Chondrocyte (in vitro differentiated cells): ENCODE results near the gene TRAPPC6A. TPM values are rescaled to one million over a fixed set of nuclear protein-coding genes. Genes with fewer than 3 reads are reported as not detected.

Experiments used
- DNase-seq: peaks from one replicate; pipeline ENCODE4 v3.0.0; 2021; ENCODE audit warnings: mixed read lengths, low spot score
- H3K27ac Mint-ChIP-seq: one replicate; pipeline ENCODE4 v1.8.0; 2021; ENCODE audit warnings: mild to moderate bottlenecking, moderate library complexity, mixed read lengths; ENCODE audit not compliant: unreplicated experiment
- H3K27me3 Mint-ChIP-seq: 2 replicates; pipeline ENCODE4 v1.8.0; 2021; ENCODE audit warnings: low read depth, mixed read lengths
- H3K36me3 Mint-ChIP-seq: 2 replicates; pipeline ENCODE4 v1.8.0; 2021; ENCODE audit warnings: low read depth, mixed read lengths
- H3K4me1 Mint-ChIP-seq: 2 replicates; pipeline ENCODE4 v1.8.0; 2021; ENCODE audit warnings: low read depth, mild to moderate bottlenecking, mixed read lengths
- H3K4me3 Mint-ChIP-seq: one replicate; pipeline ENCODE4 v1.8.0; 2021; ENCODE audit warnings: mild to moderate bottlenecking, moderate library complexity, mixed read lengths; ENCODE audit not compliant: unreplicated experiment
- H3K9me3 Mint-ChIP-seq: 2 replicates; pipeline ENCODE4 v1.8.0; 2021; ENCODE audit warnings: low read depth, mixed read lengths
- CTCF ChIP-seq: fragments of 200-600 bp; sonication (generic); IDR thresholded peaks from 2 replicates; pipeline ENCODE4 v1.5.0; 2021; ENCODE audit warnings: antibody characterized with exemption, mild to moderate bottlenecking, moderate library complexity
- total RNA-seq: library from RNA; stranded (reverse); gene quantifications from 3 replicates; pipeline ENCODE4 v1.2.1, GENCODE V29; 2021

TRAPPC6A gene
- total RNA-seq, 1 donor from 2014 or later = 12.7 TPM

- H3K27ac Mint-ChIP-seq = no peak overlapping the region
- H3K4me1 Mint-ChIP-seq = peaks cover under 1% of the 10 kb centered on the region
- no peak overlapping the region for H3K4me3 Mint-ChIP-seq
- no peak for TF ChIP-seq CTCF
- DNase-seq = peak; percentile 89
- H3K27me3 Mint-ChIP-seq = peaks cover 4% of the 10 kb centered on the region
- no peaks in the 10 kb centered on the region for H3K9me3 Mint-ChIP-seq
- H3K36me3 Mint-ChIP-seq = no peaks in the 10 kb centered on the region
Observed at GRCh38 chr19:45159210-45159970, 18.6 kb downstream of the TRAPPC6A start.

- H3K27ac Mint-ChIP-seq = no peak overlapping the region
- no peaks in the 10 kb centered on the region for H3K9me3 Mint-ChIP-seq
- H3K4me1 Mint-ChIP-seq = peaks cover 8% of the 10 kb centered on the region
- H3K4me3 Mint-ChIP-seq = no peak overlapping the region
- H3K36me3 Mint-ChIP-seq = no peaks in the 10 kb centered on the region
- no peak for TF ChIP-seq CTCF
- peak; percentile 84 for DNase-seq
- H3K27me3 Mint-ChIP-seq = peaks cover 4% of the 10 kb centered on the region
Observed at GRCh38 chr19:45158503-45159209, 19.4 kb downstream of the TRAPPC6A start.

- DNase-seq = no peak
- H3K27ac Mint-ChIP-seq = no peak overlapping the region
- no peaks in the 10 kb centered on the region for H3K9me3 Mint-ChIP-seq
- peaks cover 4% of the 10 kb centered on the region for H3K27me3 Mint-ChIP-seq
- H3K4me1 Mint-ChIP-seq = peaks cover 12% of the 10 kb centered on the region
- no peak overlapping the region for H3K4me3 Mint-ChIP-seq
- TF ChIP-seq CTCF = no peak
- H3K36me3 Mint-ChIP-seq = no peaks in the 10 kb centered on the region
Observed at GRCh38 chr19:45156751-45157150, 21.3 kb downstream of the TRAPPC6A start.

GRCh38 chr19:45156011-45156630 lies 21.9 kb downstream of the TRAPPC6A start:
- Mint-ChIP-seq H3K4me1 (peaks cover 12% of the 10 kb centered on the region), H3K27me3 (peaks cover 4% of the 10 kb centered on the region), H3K4me3 (peak overlapping the region; percentile 25), H3K9me3 (no peaks in the 10 kb centered on the region), H3K27ac (no peak overlapping the region), H3K36me3 (no peaks in the 10 kb centered on the region)
- DNase-seq = no peak
- TF ChIP-seq CTCF = no peak

GRCh38 chr19:45154064-45154827 lies 23.8 kb downstream of the TRAPPC6A start:
- Mint-ChIP-seq H3K27ac (no peak overlapping the region), H3K9me3 (no peaks in the 10 kb centered on the region), H3K36me3 (peaks cover 5% of the 10 kb centered on the region), H3K27me3 (no peaks in the 10 kb centered on the region), H3K4me1 (peaks cover 15% of the 10 kb centered on the region), H3K4me3 (peak overlapping the region; percentile 22)
- no peak for TF ChIP-seq CTCF
- no peak for DNase-seq
